Progenitor cell of endocrine pancreas (in vitro differentiated cells): ENCODE measurements around the gene IFNB1. TPM values are rescaled to one million over a fixed set of nuclear protein-coding genes. Genes with fewer than 3 reads are reported as not detected.

Experiments
- DNase-seq: peaks from one replicate; pipeline ENCODE4 v3.0.0; 2021; ENCODE audit warnings: low spot score; ENCODE audit not compliant: unreplicated experiment
- H3K27ac Mint-ChIP-seq: 2 replicates; pipeline ENCODE4 v1.8.0; 2021; ENCODE audit warnings: mild to moderate bottlenecking, moderate library complexity, mixed read lengths
- H3K27me3 Mint-ChIP-seq: 2 replicates; pipeline ENCODE4 v1.8.0; 2021; ENCODE audit warnings: mixed read lengths
- H3K36me3 Mint-ChIP-seq: 2 replicates; pipeline ENCODE4 v1.8.0; 2022; ENCODE audit warnings: mixed read lengths; ENCODE audit not compliant: insufficient read depth
- H3K4me1 Mint-ChIP-seq: 2 replicates; pipeline ENCODE4 v1.8.0; 2021; ENCODE audit warnings: low read depth, mixed read lengths
- H3K4me3 Mint-ChIP-seq: 2 replicates; pipeline ENCODE4 v1.8.0; 2021; ENCODE audit warnings: low read depth, mild to moderate bottlenecking, moderate library complexity, mixed read lengths
- H3K9me3 Mint-ChIP-seq: 2 replicates; pipeline ENCODE4 v1.8.0; 2021; ENCODE audit warnings: low read depth, mixed read lengths
- total RNA-seq: library from RNA; stranded (reverse); gene quantifications from 2 replicates; pipeline ENCODE4 v1.2.1, GENCODE V29; 2021
- TF ChIP-seq, protein P1 (sequence below): fragments of 200-600 bp; sonication (generic); IDR thresholded peaks from one replicate; pipeline ENCODE4 v1.5.0; 2021; ENCODE audit warnings: antibody characterized with exemption, mild to moderate bottlenecking; ENCODE audit not compliant: unreplicated experiment

Gene IFNB1
- total RNA-seq, 1 donor from 2014 or later = not detected

DNA sequence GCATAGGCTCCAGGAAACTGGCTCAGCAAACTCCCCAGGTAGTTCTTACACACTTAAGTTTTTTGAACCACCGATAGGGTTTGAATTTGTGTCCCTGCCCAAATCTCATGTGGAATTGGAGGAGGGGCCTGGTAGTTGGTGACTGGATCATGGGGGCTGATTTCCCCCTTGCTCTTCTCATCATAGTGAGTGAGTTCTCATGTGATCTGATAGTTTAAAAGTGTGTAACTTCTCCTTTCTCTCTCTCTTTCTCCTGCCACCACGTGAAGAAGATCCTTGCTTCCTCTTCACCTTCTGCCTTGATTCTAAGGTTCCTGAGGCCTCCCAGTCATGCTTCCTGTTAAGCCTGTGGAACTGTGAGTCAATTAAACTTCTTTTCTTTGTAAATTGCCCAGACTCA, 23.9 kb downstream of the IFNB1 start:
- H3K4me3 Mint-ChIP-seq = no peak overlapping the region
- TF ChIP-seq, protein P1, sequence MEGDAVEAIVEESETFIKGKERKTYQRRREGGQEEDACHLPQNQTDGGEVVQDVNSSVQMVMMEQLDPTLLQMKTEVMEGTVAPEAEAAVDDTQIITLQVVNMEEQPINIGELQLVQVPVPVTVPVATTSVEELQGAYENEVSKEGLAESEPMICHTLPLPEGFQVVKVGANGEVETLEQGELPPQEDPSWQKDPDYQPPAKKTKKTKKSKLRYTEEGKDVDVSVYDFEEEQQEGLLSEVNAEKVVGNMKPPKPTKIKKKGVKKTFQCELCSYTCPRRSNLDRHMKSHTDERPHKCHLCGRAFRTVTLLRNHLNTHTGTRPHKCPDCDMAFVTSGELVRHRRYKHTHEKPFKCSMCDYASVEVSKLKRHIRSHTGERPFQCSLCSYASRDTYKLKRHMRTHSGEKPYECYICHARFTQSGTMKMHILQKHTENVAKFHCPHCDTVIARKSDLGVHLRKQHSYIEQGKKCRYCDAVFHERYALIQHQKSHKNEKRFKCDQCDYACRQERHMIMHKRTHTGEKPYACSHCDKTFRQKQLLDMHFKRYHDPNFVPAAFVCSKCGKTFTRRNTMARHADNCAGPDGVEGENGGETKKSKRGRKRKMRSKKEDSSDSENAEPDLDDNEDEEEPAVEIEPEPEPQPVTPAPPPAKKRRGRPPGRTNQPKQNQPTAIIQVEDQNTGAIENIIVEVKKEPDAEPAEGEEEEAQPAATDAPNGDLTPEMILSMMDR = no peak
- no peaks in the 10 kb centered on the region for H3K36me3 Mint-ChIP-seq
- H3K27me3 Mint-ChIP-seq = no peaks in the 10 kb centered on the region
- no peak for DNase-seq
- peaks cover 2% of the 10 kb centered on the region for H3K4me1 Mint-ChIP-seq
- H3K27ac Mint-ChIP-seq = no peak overlapping the region
- no peaks in the 10 kb centered on the region for H3K9me3 Mint-ChIP-seq

DNA sequence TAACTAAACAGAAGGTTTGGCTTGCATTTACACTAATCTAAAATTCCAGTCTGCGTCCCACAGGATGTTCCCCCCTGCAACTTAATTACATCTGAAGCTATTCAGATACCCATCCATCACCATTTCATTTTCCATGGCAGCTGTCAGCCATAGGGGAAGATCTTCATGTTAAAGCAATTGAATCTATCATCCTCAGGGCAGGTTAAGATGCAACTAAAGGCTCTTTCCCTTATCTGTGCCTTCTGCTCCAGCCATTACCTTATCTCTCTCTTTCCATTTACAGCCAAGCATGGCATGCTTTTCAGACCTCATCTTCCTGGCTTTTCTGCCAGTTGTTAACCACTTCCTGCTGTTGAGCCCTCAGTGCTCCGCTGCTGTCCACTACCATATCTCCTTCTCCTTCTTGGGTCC, 30.5 kb downstream of the IFNB1 start:
- TF ChIP-seq, protein P1 = no peak

DNA sequence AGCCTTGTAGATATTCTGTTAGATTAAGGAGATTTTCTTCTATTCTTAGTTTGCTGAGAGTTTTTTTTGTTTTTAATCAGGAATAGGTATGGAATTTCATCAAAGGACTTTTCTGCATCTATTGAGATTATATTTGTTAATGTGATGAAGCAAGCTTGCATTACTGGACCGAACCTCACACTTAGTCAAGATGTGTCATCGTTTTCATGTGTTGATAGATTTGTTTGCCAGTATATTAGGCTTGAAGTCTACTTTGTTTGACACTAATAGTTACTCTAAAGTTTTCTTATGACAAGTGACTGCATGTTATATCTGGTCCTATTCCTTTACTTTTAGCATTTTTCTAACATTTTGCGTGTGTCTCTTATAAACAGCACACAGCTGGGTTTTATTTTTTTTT, 33.9 kb downstream of the IFNB1 start:
- Mint-ChIP-seq H3K9me3 (no peaks in the 10 kb centered on the region), H3K36me3 (no peaks in the 10 kb centered on the region), H3K27ac (no peak overlapping the region), H3K4me1 (no peaks in the 10 kb centered on the region), H3K27me3 (no peaks in the 10 kb centered on the region), H3K4me3 (no peak overlapping the region)
- DNase-seq = no peak
- TF ChIP-seq, protein P1 = no peak

More for the DNA sequence above, 30.5 kb downstream of the IFNB1 start:
- no peak overlapping the region for H3K27ac Mint-ChIP-seq
- no peaks in the 10 kb centered on the region for H3K36me3 Mint-ChIP-seq
- H3K9me3 Mint-ChIP-seq = no peaks in the 10 kb centered on the region
- no peaks in the 10 kb centered on the region for H3K4me1 Mint-ChIP-seq
- H3K27me3 Mint-ChIP-seq = no peaks in the 10 kb centered on the region
- no peak overlapping the region for H3K4me3 Mint-ChIP-seq
- DNase-seq = no peak

DNA sequence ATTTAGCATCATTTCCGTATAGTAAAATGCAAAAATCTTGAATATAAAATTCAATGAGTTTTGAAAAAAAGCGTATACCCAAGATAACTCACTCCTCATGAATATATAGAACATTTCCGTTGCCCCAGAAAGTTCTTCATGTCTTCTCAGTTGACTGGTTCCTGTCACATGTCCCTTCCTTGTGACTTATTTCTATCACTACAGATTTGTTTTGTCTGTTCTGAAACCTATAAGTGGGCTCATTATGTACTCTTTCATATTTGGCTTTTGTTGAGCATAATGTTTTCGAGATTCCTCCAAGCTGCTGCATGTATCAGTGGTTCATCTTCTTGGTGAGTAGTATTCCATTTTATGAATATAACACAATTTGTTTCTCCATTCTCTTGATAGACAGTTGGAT, 35.3 kb downstream of the IFNB1 start:
- DNase-seq = no peak
- TF ChIP-seq, protein P1 = no peak
- H3K27me3 Mint-ChIP-seq = no peaks in the 10 kb centered on the region
- no peaks in the 10 kb centered on the region for H3K4me1 Mint-ChIP-seq
- no peaks in the 10 kb centered on the region for H3K36me3 Mint-ChIP-seq
- no peak overlapping the region for H3K4me3 Mint-ChIP-seq
- H3K27ac Mint-ChIP-seq = no peak overlapping the region
- no peaks in the 10 kb centered on the region for H3K9me3 Mint-ChIP-seq

GRCh38 chr9:21039302-21039701, 38.4 kb downstream of the IFNB1 start:
- Mint-ChIP-seq H3K27me3 (peaks cover 6% of the 10 kb centered on the region), H3K4me3 (no peak overlapping the region)

More at GRCh38 chr9:21039302-21039701, 38.4 kb downstream of the IFNB1 start:
- Mint-ChIP-seq H3K27ac (no peak overlapping the region), H3K36me3 (no peaks in the 10 kb centered on the region), H3K9me3 (no peaks in the 10 kb centered on the region), H3K4me1 (no peaks in the 10 kb centered on the region)
- no peak for DNase-seq
- TF ChIP-seq, protein P1 = no peak
